Heart left ventricle (tissue), 16 donors: ENCODE results near the gene TBC1D10B. TPM values are rescaled to one million over a fixed set of nuclear protein-coding genes. Genes with fewer than 3 reads are reported as not detected.

Source experiments
- ATAC-seq, 4 donors: fragments of 200-7000 bp; cut with Tn5 transposase; one replicate each; pipeline ENCODE4 v1.9.1; 2020 to 2022; ENCODE audit warnings: moderate library complexity in 4 of 4, mild to moderate bottlenecking in 3 of 4, moderate number of reproducible peaks in 1 of 4
- DNase-seq, 5 donors: peaks; one replicate each; pipeline ENCODE4 v3.0.0-alpha.2; 2020
- H3K27ac ChIP-seq, 12 donors: fragments of 200-600 bp; sonication (generic) in 4 of 12; one replicate each; pipeline versions ENCODE4 v1.5.0 to v1.8.0; 2016 to 2022; ENCODE audit warnings: mild to moderate bottlenecking in 2 of 12
- H3K27me3 ChIP-seq, 9 donors: fragments of 200-600 bp; sonication (generic) in 2 of 9; one replicate each; pipeline versions ENCODE4 v1.5.1 to v1.8.0; 2016 to 2022; ENCODE audit warnings: mild to moderate bottlenecking in 3 of 9
- H3K36me3 ChIP-seq, 9 donors: fragments of 200-600 bp; sonication (generic) in 2 of 9; one replicate each; pipeline versions ENCODE4 v1.5.0 to v1.8.0; 2018 to 2022; ENCODE audit warnings: mild to moderate bottlenecking in 2 of 9
- H3K4me1 ChIP-seq, 12 donors: fragments of 200-600 bp; sonication (generic) in 4 of 12; one replicate each; pipeline versions ENCODE4 v1.5.0 to v1.8.0; 2016 to 2022; ENCODE audit warnings: mild to moderate bottlenecking in 3 of 12
- H3K4me3 ChIP-seq, 12 donors: fragments of 200-600 bp; sonication (generic) in 4 of 12; one replicate each; pipeline versions ENCODE4 v1.5.0 to v1.8.0; 2017 to 2022; ENCODE audit warnings: mild to moderate bottlenecking in 9 of 12, moderate library complexity in 4 of 12
- H3K9me3 ChIP-seq, 12 donors: fragments of 200-600 bp; sonication (generic) in 4 of 12; one replicate each; pipeline versions ENCODE4 v1.5.0 to v1.8.0; 2016 to 2022; ENCODE audit warnings: mild to moderate bottlenecking in 1 of 12
- POLR2A ChIP-seq, 2 donors: fragments of 450-650 bp; IDR thresholded peaks; one replicate each; pipeline ENCODE4 v1.6.1; 2017; ENCODE audit warnings: antibody characterized with exemption in 2 of 2, mild to moderate bottlenecking in 2 of 2, moderate library complexity in 2 of 2
- WGBS, 4 donors: extraction: QIAGEN DNeasy Blood & Tissue Kit in 2 of 4; methylation state at CpG; one replicate each; pipeline versions ENCODE4 v1.1.5 to v1.1.7; 2013 to 2018; 5-methylcytosine and 5-hydroxymethylcytosine counted together
- intact Hi-C, 10 donors: fragments of 100-400 bp; cut with DNase I; formaldehyde crosslinking; loops; one replicate each; pipeline versions ENCODE4 v1.11.1 to v1.14.2; 2022
- polyA plus RNA-seq, 2 donors: library from polyadenylated mRNA; stranded (reverse); fragments of 200-250 nt; gene quantifications; one replicate each; pipeline ENCODE4 v1.2.3, GENCODE V29; 2013
- total RNA-seq, 9 donors: library from RNA; depleted of rRNA in 2 of 9; stranded (reverse); fragments of >200 nt in 2 of 9; fragmentation: NEBNext Ultra II Directional in 3 of 9; extraction: Animal tissue kit (Norgen Biotek cat#: 25700) in 3 of 9; gene quantifications; one replicate each; pipeline versions ENCODE4 v1.1.0 to v1.2.4, GENCODE V29; 2016 to 2023
- TF ChIP-seq, protein P1 (sequence below), 12 donors: fragments of 200-600 bp; sonication (generic) in 4 of 12; IDR thresholded peaks; one replicate each; pipeline versions ENCODE4 v1.5.0 to v1.8.0; 2018 to 2022; ENCODE audit warnings: antibody characterized with exemption in 12 of 12, mild to moderate bottlenecking in 5 of 12
- donor health status: ischemic (EF 13 %, LVEDD 7.1; RV severe dilation, severe dysfunction).
- donor health status: healthy with polysubstance abuse.
- donor health status: DM: no; HTN: yes; CAD: no.
- donor health status: DM: no; HTN: no; CAD: no.
- donor health status: ischemic (EF 25% LVEDD 6.9; RV normal size, moderate dysfunction).
- donor health status: ischemic (EF 25% LVEDD 5.7; RV mildly dilated, moderate dysfunction).
- donor health status: healthy.
- donor health status: DM: yes; HTN: yes; CAD: no.
- donor health status: ischemic (EF 35%, LVEDD 5.7; RV mildly dilated, moderate dysfunction).
- donor health status: nonischemic (EF 11% LVEDD 7.7; RV severe dilation, severe dysfunction).
- donor health status: DM: yes; HTN: yes; CAD: no.
- donor health status: PGD.
- donor health status: ischemic (EF 29% LVEDD 5.4; RV normal size, mild dysfunction).
- donor health status: nonischemic (EF 23%, LVEDD 6.1; RV moderate dilation, normal function).

The TBC1D10B gene
- total and polyA plus RNA-seq, 11 donors = 16.9 to 40.0 (median 24.2) TPM

DNA sequence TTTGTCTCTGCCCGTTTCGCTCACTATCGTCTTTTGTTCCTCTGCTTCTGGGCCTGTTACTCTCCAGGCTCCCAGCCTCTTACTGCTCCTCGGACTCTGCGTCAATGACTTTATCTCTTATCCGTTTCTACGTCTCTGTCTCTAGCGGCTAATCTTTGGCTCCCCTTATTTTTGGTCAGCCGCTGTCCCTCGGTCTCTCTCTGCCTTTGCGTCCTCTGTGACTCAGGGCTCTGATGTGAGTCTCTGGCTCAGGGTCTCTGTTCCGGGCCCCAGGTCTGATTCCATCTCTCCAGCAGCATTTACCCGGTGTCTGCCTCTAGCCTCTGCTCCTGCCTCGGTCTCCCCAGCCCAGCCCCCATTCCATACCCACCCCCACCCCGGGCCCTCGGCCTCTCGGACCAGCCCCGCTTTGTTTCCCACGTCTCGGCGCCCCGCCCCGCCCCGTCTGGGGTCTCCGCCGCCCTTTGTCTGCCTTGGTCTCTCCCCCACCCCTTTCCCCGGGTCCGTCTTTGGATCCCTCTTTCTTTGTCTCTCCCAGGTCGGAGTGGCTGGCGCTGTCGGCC lies 24.4 kb upstream of the TBC1D10B start:
- Histone ChIP-seq H3K4me3 (peak overlapping the region; percentile 58 to 99 (median 85)), H3K4me1 (peaks cover 5 to 31% (median 18%) of the 10 kb centered on the region in 12 donors), H3K9me3 (no peaks in the 10 kb centered on the region), H3K27me3 (no peaks in the 10 kb centered on the region), H3K27ac (peak overlapping the region; percentile 67 to 91 (median 84)), H3K36me3 (peaks cover 0 to 19% (median 6%) of the 10 kb centered on the region in 9 donors)
- TF ChIP-seq POLR2A (IDR thresholded peaks at IDR 0.05) = no peak
- TF ChIP-seq, protein P1, sequence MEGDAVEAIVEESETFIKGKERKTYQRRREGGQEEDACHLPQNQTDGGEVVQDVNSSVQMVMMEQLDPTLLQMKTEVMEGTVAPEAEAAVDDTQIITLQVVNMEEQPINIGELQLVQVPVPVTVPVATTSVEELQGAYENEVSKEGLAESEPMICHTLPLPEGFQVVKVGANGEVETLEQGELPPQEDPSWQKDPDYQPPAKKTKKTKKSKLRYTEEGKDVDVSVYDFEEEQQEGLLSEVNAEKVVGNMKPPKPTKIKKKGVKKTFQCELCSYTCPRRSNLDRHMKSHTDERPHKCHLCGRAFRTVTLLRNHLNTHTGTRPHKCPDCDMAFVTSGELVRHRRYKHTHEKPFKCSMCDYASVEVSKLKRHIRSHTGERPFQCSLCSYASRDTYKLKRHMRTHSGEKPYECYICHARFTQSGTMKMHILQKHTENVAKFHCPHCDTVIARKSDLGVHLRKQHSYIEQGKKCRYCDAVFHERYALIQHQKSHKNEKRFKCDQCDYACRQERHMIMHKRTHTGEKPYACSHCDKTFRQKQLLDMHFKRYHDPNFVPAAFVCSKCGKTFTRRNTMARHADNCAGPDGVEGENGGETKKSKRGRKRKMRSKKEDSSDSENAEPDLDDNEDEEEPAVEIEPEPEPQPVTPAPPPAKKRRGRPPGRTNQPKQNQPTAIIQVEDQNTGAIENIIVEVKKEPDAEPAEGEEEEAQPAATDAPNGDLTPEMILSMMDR (IDR thresholded peaks at IDR 0.05) = no peak
- 4 to 8% (median 5%) methylated on average over 30 to 31 of the region's 31 CpGs for WGBS, 4 donors
- DNase-seq (peak in 2 of 5 donors; percentile 65 to 71), ATAC-seq (peak in 3 of 4 donors; percentile 36 to 60 (median 56))
- intact Hi-C loops = loop anchor here in 4 of 10 donors (1.0 to 5.0 kb wide), 3 partner anchors 16 to 37 kb away; partner anchors contain the start of gene CD2BP2 (in 1 of the 4)

GRCh38 chr16:30383521-30383920 lies 13.2 kb upstream of the TBC1D10B start:
- no peaks in the 10 kb centered on the region for H3K9me3 ChIP-seq
- peak overlapping the region in 1 of 12 donors; percentile 76 for H3K27ac ChIP-seq
- no peaks in the 10 kb centered on the region for H3K36me3 ChIP-seq
- H3K4me1 ChIP-seq = peaks cover 0 to 35% (median 7%) of the 10 kb centered on the region in 12 donors
- 46 to 55% (median 50%) methylated on average over 2 of the region's 2 CpGs for WGBS, 4 donors
- no peaks in the 10 kb centered on the region for H3K27me3 ChIP-seq
- intact Hi-C loops = no loop called here
- ATAC-seq (no peak), DNase-seq (no peak)
- no peak overlapping the region for H3K4me3 ChIP-seq
- TF ChIP-seq, protein P1 (IDR thresholded peaks at IDR 0.05) = no peak
- no peak for TF ChIP-seq POLR2A (IDR thresholded peaks at IDR 0.05)

DNA sequence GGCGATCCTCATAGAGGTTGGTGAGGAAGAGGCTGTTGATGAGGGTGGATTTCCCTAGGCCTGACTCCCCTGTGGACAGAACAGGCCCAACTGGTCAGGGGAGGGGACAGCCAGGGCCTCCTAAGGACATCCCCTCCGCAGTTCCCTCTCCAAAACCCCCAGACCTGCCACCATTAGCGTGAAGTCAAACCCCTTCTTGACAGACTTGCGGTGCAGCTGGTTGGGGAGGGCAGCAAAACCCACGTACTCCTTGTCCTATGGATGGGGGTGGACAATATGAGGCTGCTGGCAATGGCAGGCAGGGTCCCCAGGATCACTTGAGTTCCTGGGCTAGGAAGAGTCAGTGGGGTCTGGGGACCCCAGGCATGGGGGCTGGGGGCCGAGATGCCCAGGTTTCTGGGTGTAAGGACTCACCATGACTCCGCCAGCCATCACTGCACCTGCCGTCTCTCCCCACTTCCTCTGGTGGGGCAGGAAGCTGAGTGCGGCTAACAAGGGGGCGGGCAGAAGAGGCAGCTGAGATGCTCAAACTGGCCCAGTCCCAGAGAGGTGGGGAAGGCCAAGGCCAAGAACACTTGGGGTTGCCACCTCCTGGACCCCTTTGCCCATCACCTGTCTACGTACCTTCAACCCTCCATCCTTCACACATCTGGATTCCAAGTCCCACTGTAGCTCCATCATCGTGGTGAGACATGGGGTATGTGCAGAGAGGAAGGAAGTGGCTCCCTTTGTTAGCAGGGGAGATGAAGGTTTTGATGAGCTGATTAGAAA lies 12.0 kb upstream of the TBC1D10B start, which contains the start of gene SEPTIN1:
Gene SEPTIN1, minus strand, starts transcription at position 451 of the 771 bp plus-strand sequence. Its CDS starts 19 bp downstream, at position 432.
- Histone ChIP-seq H3K4me3 (peak within 1 kb of the TSS in 2 of 12 donors; percentile 10 to 54), H3K4me1 (peaks cover 0 to 40% (median 10%) of the 10 kb centered on the region in 12 donors), H3K9me3 (no peaks in the 10 kb centered on the region), H3K36me3 (no peaks in the 10 kb centered on the region), H3K27me3 (no peaks in the 10 kb centered on the region), H3K27ac (peak within 1 kb of the TSS in 1 of 12 donors; percentile 76)
- WGBS, 4 donors = 58 to 76% (median 61%) methylated on average over 12 of the region's 12 CpGs
- no peak for TF ChIP-seq POLR2A (IDR thresholded peaks at IDR 0.05)
- TF ChIP-seq, protein P1 (IDR thresholded peaks at IDR 0.05) = no peak
- ATAC-seq (no peak), DNase-seq (peak in 1 of 5 donors; percentile 23)
- intact Hi-C loops = no loop called here
